Lung (tissue), 12 donors: ENCODE measurements around the gene ARHGEF9. TPM values are rescaled to one million over a fixed set of nuclear protein-coding genes. Genes with fewer than 3 reads are reported as not detected.
A peak's percentile ranks its signal among the peaks of the same experiment; 100 is the strongest.

Experiments
- ATAC-seq: fragments of 200-7000 bp; cut with Tn5 transposase; one replicate; pipeline ENCODE4 v1.9.1; 2020; ENCODE audit warnings: moderate number of reproducible peaks; ENCODE audit not compliant: insufficient read depth, low FRiP score
- DNase-seq, 3 donors: peaks; one replicate each; pipeline ENCODE4 v3.0.0-alpha.2; 2013 to 2017
- H3K27ac ChIP-seq, 2 donors: one replicate each; pipeline ENCODE4 v1.5.1; 2013; ENCODE audit warnings: mild to moderate bottlenecking in 2 of 2, moderate library complexity in 2 of 2, control low read depth in 1 of 2, inconsistent platforms in 1 of 2, low read depth in 1 of 2, low read length in 1 of 2
- H3K27me3 ChIP-seq, 3 donors: one replicate each; pipeline ENCODE4 v1.5.1; 2013; ENCODE audit warnings: low read length in 2 of 3; ENCODE audit not compliant: control insufficient read depth in 3 of 3, insufficient read depth in 3 of 3
- H3K36me3 ChIP-seq, 4 donors: one replicate each; pipeline ENCODE4 v1.5.1; 2013; ENCODE audit warnings: low read length in 4 of 4, mild to moderate bottlenecking in 1 of 4, moderate library complexity in 1 of 4; ENCODE audit not compliant: control insufficient read depth in 4 of 4, insufficient read depth in 4 of 4
- H3K4me1 ChIP-seq, 5 donors: one replicate each; pipeline ENCODE4 v1.5.1; 2013; ENCODE audit warnings: low read length in 5 of 5, mild to moderate bottlenecking in 2 of 5, moderate library complexity in 1 of 5; ENCODE audit not compliant: control insufficient read depth in 5 of 5, insufficient read depth in 5 of 5
- H3K4me3 ChIP-seq: one replicate; pipeline ENCODE4 v1.5.1; 2013; ENCODE audit warnings: mild to moderate bottlenecking, control low read depth, moderate library complexity
- H3K9ac ChIP-seq, 2 donors: one replicate each; pipeline ENCODE4 v1.5.1; 2013; ENCODE audit warnings: low read length in 2 of 2, control low read depth in 1 of 2; ENCODE audit not compliant: insufficient read depth in 1 of 2
- H3K9me3 ChIP-seq, 4 donors: one replicate each; pipeline ENCODE4 v1.5.1; 2013; ENCODE audit warnings: low read length in 3 of 4, mild to moderate bottlenecking in 1 of 4, moderate library complexity in 1 of 4; ENCODE audit not compliant: control insufficient read depth in 4 of 4, insufficient read depth in 3 of 4
- CTCF ChIP-seq: IDR thresholded peaks from 2 replicates; pipeline ENCODE4 v1.5.1; 2012; ENCODE audit warnings: mild to moderate bottlenecking; ENCODE audit errors: control extremely low read depth, extremely low read depth
- WGBS, 2 donors: extraction: QIAGEN DNeasy Blood & Tissue Kit; methylation state at CpG; one replicate each; pipeline ENCODE4 v1.1.7; 2013; 5-methylcytosine and 5-hydroxymethylcytosine counted together
- polyA plus RNA-seq, 2 donors: library from polyadenylated mRNA; stranded (reverse); fragments of 200-250 nt; gene quantifications; one replicate each; pipeline ENCODE4 v1.2.1, GENCODE V29; 2013
- total RNA-seq, 2 donors: library from RNA; depleted of rRNA in 1 of 2; stranded (reverse); fragments of >200 nt in 1 of 2; gene quantifications; one replicate each; pipeline ENCODE4 v1.2.1, GENCODE V29; 2014 to 2021
- donor health status: control.
- donor health status: control.
- donor health status: Bipolar disorder and iron deficiency.
- donor health status: healthy.
- donor health status: DM: yes; HTN: yes; CAD: no.

Gene ARHGEF9
- total and polyA plus RNA-seq, 4 donors, result 5.8 to 25.5 (median 18.5) TPM

GRCh38 chrX:63664083-63664482, 120.9 kb downstream of the ARHGEF9 start:
- TF ChIP-seq CTCF, result no peak
- ATAC-seq, result no peak
- H3K4me1 ChIP-seq, result no peaks in the 10 kb centered on the region
- H3K36me3 ChIP-seq, result peaks cover 0 to 15% (median 9%) of the 10 kb centered on the region in 4 donors
- no peak overlapping the region for H3K4me3 ChIP-seq
- H3K9ac ChIP-seq, result no peak overlapping the region
- H3K27ac ChIP-seq, result no peak overlapping the region
- H3K9me3 ChIP-seq, result peaks cover 0 to 2% (median 0%) of the 10 kb centered on the region in 4 donors
- 35 to 55% methylated on average over 1 of the region's 1 CpG for WGBS, 2 donors
- no peaks in the 10 kb centered on the region for H3K27me3 ChIP-seq
- DNase-seq, result no peak

- 41 to 100% methylated on average over 1 of the region's 1 CpG for WGBS, 2 donors
- no peaks in the 10 kb centered on the region for H3K4me1 ChIP-seq
- H3K36me3 ChIP-seq, result peaks cover 0 to 9% (median 5%) of the 10 kb centered on the region in 4 donors
- DNase-seq, result no peak
- no peaks in the 10 kb centered on the region for H3K9me3 ChIP-seq
- H3K27ac ChIP-seq, result no peak overlapping the region
- no peak overlapping the region for H3K4me3 ChIP-seq
- TF ChIP-seq CTCF, result no peak
- no peak overlapping the region for H3K9ac ChIP-seq
- H3K27me3 ChIP-seq, result no peaks in the 10 kb centered on the region
- no peak for ATAC-seq
These were observed 123.3 kb downstream of the ARHGEF9 start for GRCh38 chrX:63661676-63662075.

GRCh38 chrX:63658920-63659319, 126.1 kb downstream of the ARHGEF9 start:
- ATAC-seq, result no peak
- Histone ChIP-seq H3K4me1 (no peaks in the 10 kb centered on the region), H3K27me3 (no peaks in the 10 kb centered on the region), H3K4me3 (no peak overlapping the region), H3K27ac (peak overlapping the region in 1 of 2 donors; percentile 76), H3K9ac (no peak overlapping the region), H3K9me3 (no peaks in the 10 kb centered on the region), H3K36me3 (peaks cover 0 to 10% (median 5%) of the 10 kb centered on the region in 4 donors)
- TF ChIP-seq CTCF, result no peak
- WGBS, 2 donors, result 62 to 88% methylated on average over 1 of the region's 1 CpG
- DNase-seq, result peak in 1 of 3 donors; percentile 1

- TF ChIP-seq CTCF, result no peak
- Histone ChIP-seq H3K36me3 (peaks cover 0 to 10% (median 6%) of the 10 kb centered on the region in 4 donors), H3K9ac (no peak overlapping the region), H3K9me3 (no peaks in the 10 kb centered on the region), H3K4me1 (no peaks in the 10 kb centered on the region), H3K4me3 (no peak overlapping the region), H3K27me3 (no peaks in the 10 kb centered on the region), H3K27ac (peak overlapping the region in 1 of 2 donors; percentile 76)
- DNase-seq (no peak), ATAC-seq (no peak)
- 64 to 80% methylated on average over 6 of the region's 6 CpGs for WGBS, 2 donors
These were observed 127.2 kb downstream of the ARHGEF9 start for GRCh38 chrX:63657821-63658220.
